GM12874 (cell line): ENCODE results near the gene USP13.

Source experiments
- CTCF ChIP-seq: IDR thresholded peaks from 2 replicates; pipeline ENCODE4 v1.5.1; 2011; ENCODE audit warnings: low read depth, mild to moderate bottlenecking, control low read depth, low read length, moderate library complexity; ENCODE audit not compliant: insufficient read depth

USP13 gene

GRCh38 chr3:179671747-179672242, 19.0 kb downstream of the USP13 start:
- TF ChIP-seq CTCF = no peak

- no peak for TF ChIP-seq CTCF
Observed at GRCh38 chr3:179672918-179673317, 20.1 kb downstream of the USP13 start.

- TF ChIP-seq CTCF = no peak
Observed at GRCh38 chr3:179673523-179673922, 20.7 kb downstream of the USP13 start.

GRCh38 chr3:179676081-179676480, 23.2 kb downstream of the USP13 start:
- no peak for TF ChIP-seq CTCF

- no peak for TF ChIP-seq CTCF
Observed at GRCh38 chr3:179677884-179678283, 25.0 kb downstream of the USP13 start.

GRCh38 chr3:179681492-179682263, 28.8 kb downstream of the USP13 start:
- TF ChIP-seq CTCF = no peak

- TF ChIP-seq CTCF = no peak
Observed at GRCh38 chr3:179682426-179683080, 29.7 kb downstream of the USP13 start.
